ENCODE measurements around the gene DNAH3. TPM values are rescaled to one million over a fixed set of nuclear protein-coding genes. Genes with fewer than 3 reads are reported as not detected.
"Not testable (repeated sequence)": the region's sequence is repeated elsewhere in the genome, so short reads cannot be mapped to it uniquely, and the experiment has no call there.

The DNAH3 gene
- total RNA-seq, 1 donor from 2014 or later: not detected

DNA sequence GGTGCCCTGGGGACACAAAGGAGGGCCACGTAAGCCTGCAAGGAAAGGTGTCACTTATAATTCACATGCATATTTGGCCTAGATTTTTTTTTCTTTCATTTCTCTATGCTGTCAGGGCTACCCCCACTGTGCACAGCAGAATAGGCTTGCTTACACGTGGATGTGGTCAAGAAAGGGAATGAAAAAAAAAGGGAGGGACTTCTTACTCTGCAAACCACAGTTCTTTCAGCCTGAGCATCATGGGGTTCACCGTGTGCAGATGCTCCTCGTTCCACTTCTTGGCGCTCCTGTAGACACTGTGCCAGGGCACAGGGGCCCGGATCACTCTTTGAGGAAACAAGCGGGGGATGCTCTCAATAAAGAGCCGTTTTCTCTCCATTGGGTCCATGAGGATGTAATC lies 16.6 kb downstream of the DNAH3 start:
- no peaks in the 10 kb centered on the region for H3K27me3 Mint-ChIP-seq (ENCODE audit: insufficient read depth)
- H3K36me3 Mint-ChIP-seq (ENCODE audit: low read depth): no peaks in the 10 kb centered on the region

DNA sequence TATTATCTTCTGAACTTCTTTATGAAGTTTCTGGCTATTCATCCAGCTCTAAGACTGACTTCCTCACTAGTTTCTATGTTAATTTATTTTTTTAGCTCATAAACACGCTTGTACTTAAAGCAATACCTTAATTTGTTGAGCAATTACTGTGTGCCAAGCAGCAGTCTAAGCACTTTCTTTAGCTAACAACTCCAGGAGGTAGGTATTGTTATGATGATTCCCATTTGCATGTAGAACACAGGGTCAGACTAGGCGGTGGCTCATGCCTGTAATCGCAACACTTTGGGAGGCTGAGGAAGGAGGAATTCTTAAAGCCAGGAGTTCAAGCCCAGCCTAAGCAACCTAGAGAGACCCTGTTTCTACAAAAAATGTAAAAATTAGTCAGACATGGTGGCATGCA lies 19.8 kb downstream of the DNAH3 start:
- Mint-ChIP-seq H3K4me3 (no peak overlapping the region), H3K4me1 (ENCODE audit: low read depth) (no peaks in the 10 kb centered on the region), H3K36me3 (ENCODE audit: low read depth) (no peaks in the 10 kb centered on the region), H3K27me3 (ENCODE audit: insufficient read depth) (no peaks in the 10 kb centered on the region), H3K9me3 (no peaks in the 10 kb centered on the region), H3K27ac (no peak overlapping the region)
- intact Hi-C loops (cut with micrococcal nuclease): no loop called here
- no peak for DNase-seq (ENCODE audit: low spot score)

More for the DNA sequence above, 16.6 kb downstream of the DNAH3 start:
- Mint-ChIP-seq H3K27ac (no peak overlapping the region), H3K4me3 (no peak overlapping the region), H3K4me1 (ENCODE audit: low read depth) (no peaks in the 10 kb centered on the region), H3K9me3 (no peaks in the 10 kb centered on the region)
- intact Hi-C loops (cut with micrococcal nuclease): no loop called here
- no peak for DNase-seq (ENCODE audit: low spot score)

DNA sequence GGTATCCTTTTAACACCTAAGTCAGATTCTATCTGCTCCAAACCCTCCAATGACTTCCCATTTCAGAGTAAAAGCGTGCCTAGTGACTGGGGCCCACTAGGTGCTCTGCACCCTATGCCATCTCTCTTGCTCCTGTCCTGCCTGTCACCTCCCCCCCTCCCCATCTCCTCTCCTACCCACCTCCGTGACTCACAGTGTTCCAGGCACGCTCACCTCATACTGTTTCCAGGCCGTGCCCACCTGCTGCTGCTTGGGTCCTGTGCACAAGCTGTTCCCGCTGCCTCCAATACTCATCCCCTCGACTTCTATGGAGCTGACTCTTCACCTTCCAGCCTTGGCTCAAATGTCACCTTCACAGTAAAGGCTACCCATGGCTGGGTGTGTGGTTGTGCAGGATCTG lies 21.7 kb downstream of the DNAH3 start:
- H3K27ac Mint-ChIP-seq: no peak overlapping the region
- H3K36me3 Mint-ChIP-seq (ENCODE audit: low read depth): no peaks in the 10 kb centered on the region
- no peak for DNase-seq (ENCODE audit: low spot score)
- no peak overlapping the region for H3K4me3 Mint-ChIP-seq
- H3K27me3 Mint-ChIP-seq (ENCODE audit: insufficient read depth): no peaks in the 10 kb centered on the region
- intact Hi-C loops (cut with micrococcal nuclease): no loop called here
- no peaks in the 10 kb centered on the region for H3K9me3 Mint-ChIP-seq
- H3K4me1 Mint-ChIP-seq (ENCODE audit: low read depth): no peaks in the 10 kb centered on the region

DNA sequence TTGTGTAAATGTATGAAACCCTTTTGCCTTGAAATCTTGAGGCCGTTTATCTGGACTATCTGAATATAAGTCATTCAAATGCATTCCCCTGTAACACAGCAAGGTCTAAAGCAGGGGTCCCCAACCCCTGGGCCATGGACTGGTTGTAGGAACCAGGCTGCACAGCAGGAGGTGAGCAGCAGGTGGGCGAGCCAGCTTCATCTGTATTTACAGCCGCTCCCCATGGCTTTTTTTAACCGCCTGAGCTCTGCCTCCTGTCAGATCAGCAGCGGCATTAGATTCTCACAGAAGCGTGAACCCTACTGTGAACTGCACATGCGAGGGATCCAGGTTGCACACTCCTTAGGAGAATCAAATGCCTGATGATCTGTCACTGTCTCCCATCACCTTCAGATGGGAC lies 24.1 kb downstream of the DNAH3 start:
- no peaks in the 10 kb centered on the region for H3K9me3 Mint-ChIP-seq

DNA sequence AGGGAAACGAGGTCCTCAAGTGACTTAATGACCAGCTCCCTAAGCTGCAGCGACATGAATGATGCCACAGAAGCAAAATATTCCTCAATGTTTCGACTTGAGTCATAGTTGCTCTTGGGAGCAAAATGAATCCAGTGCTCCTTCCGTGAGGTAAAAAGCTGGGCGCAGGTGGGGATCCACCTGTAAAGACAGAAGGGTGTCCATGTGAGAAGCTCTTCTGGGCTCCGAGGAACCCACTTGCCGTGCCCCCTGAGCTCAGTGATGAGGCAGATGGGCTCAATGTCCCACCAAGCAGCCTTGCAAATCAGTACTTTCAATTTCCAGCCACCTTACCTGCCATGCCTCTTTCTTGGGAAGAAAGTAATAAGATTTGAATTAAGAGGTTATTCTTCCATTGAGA lies 25.5 kb downstream of the DNAH3 start:
- no peak for DNase-seq (ENCODE audit: low spot score)
- Mint-ChIP-seq H3K9me3 (no peaks in the 10 kb centered on the region), H3K4me3 (no peak overlapping the region), H3K27me3 (ENCODE audit: insufficient read depth) (no peaks in the 10 kb centered on the region), H3K4me1 (ENCODE audit: low read depth) (no peaks in the 10 kb centered on the region), H3K27ac (no peak overlapping the region), H3K36me3 (ENCODE audit: low read depth) (no peaks in the 10 kb centered on the region)
- intact Hi-C loops (cut with micrococcal nuclease): no loop called here

More for the DNA sequence above, 24.1 kb downstream of the DNAH3 start:
- no peaks in the 10 kb centered on the region for H3K4me1 Mint-ChIP-seq (ENCODE audit: low read depth)
- H3K27me3 Mint-ChIP-seq (ENCODE audit: insufficient read depth): no peaks in the 10 kb centered on the region
- H3K4me3 Mint-ChIP-seq: no peak overlapping the region
- intact Hi-C loops (cut with micrococcal nuclease): no loop called here
- H3K36me3 Mint-ChIP-seq (ENCODE audit: low read depth): no peaks in the 10 kb centered on the region
- DNase-seq (ENCODE audit: low spot score): no peak
- no peak overlapping the region for H3K27ac Mint-ChIP-seq

DNA sequence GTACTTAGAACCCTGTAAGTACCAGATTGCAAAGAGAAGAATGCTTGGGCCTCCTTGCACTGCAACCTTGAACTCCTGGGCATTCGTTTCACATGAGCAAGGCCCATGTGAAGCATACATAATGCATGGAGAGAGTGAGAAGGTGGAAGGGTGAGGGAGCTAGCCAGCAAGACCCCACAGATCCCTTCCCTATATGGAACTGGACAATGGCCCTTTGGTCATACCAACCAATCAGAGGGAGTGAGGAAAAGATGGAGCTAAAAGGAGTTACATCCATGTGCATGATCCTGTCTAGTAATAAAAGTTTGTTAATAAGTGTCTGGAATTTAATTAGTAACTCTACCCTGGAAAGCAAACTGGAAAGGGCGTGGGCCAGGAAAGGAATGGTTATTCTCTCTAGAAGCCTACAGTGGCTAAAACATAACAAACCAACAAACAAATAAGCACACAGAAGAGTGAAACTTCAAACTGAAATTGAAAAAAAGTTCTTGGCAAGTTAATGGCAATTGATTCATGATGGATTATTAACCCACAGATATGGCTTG lies 29.6 kb downstream of the DNAH3 start:
- intact Hi-C loops (cut with micrococcal nuclease): no loop called here
- Mint-ChIP-seq H3K27ac (no peak overlapping the region), H3K4me1 (ENCODE audit: low read depth) (peaks cover 5% of the 10 kb centered on the region), H3K9me3 (peaks cover 9% of the 10 kb centered on the region), H3K4me3 (no peak overlapping the region), H3K27me3 (ENCODE audit: insufficient read depth) (no peaks in the 10 kb centered on the region), H3K36me3 (ENCODE audit: low read depth) (peaks cover 2% of the 10 kb centered on the region)
- DNase-seq (ENCODE audit: low spot score): no peak

DNA sequence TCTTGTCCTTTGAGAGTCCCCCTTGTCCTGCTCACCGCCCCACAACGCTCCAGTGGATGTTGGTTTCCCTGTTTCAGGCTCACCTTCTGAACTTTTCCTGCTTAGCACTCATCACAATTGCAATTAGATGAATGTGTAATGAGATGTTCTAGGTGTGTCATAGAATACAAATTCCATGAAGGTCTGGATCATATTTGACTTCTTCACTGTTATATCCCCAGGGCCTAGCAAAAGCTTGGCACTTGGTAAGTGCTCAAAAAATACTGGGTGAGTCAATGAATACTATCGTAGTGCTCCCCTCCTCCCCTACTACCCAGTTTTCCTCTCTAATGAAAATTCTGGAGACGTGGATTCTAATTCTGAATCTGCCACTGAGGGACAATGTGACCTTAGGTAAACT lies 33.1 kb downstream of the DNAH3 start:
- Mint-ChIP-seq H3K9me3 (peaks cover 9% of the 10 kb centered on the region), H3K27ac (no peak overlapping the region), H3K4me3 (no peak overlapping the region), H3K4me1 (ENCODE audit: low read depth) (peaks cover 5% of the 10 kb centered on the region), H3K36me3 (ENCODE audit: low read depth) (peaks cover 2% of the 10 kb centered on the region), H3K27me3 (ENCODE audit: insufficient read depth) (no peaks in the 10 kb centered on the region)
- intact Hi-C loops (cut with micrococcal nuclease): no loop called here
- no peak for DNase-seq (ENCODE audit: low spot score)

DNA sequence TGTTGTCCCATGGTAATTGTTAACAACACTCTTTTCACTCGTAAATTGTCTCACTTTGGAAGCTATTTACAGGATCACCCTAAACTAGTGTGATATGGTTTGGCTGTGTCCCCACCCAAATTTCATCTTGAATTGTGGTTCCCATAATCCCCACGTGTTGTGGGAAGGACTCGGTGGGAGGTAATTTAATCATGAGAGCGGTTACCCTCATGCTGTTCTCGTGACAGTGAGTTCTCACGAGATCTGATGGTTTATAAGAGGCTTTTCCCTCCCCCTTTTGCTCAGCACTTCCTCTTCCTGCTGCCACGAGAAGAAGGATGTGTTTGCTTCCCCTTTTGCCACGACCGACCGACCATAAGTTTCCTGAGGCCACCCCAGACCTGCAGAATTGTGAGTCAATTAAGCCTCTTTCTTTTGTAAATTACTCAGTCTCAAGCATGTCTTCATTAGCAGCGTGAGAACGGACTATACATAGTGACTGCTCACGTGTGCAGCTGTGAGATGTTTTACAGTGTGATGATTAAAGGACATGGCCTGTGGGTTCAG lies 34.4 kb downstream of the DNAH3 start:
- H3K27me3 Mint-ChIP-seq (ENCODE audit: insufficient read depth): no peaks in the 10 kb centered on the region
- peaks cover 2% of the 10 kb centered on the region for H3K36me3 Mint-ChIP-seq (ENCODE audit: low read depth)
- H3K27ac Mint-ChIP-seq: no peak overlapping the region
- peaks cover 5% of the 10 kb centered on the region for H3K4me1 Mint-ChIP-seq (ENCODE audit: low read depth)
- peak overlapping the region; percentile 71 for H3K4me3 Mint-ChIP-seq
- intact Hi-C loops (cut with micrococcal nuclease): no loop called here
- peaks cover 9% of the 10 kb centered on the region for H3K9me3 Mint-ChIP-seq
- no peak for DNase-seq (ENCODE audit: low spot score)

DNA sequence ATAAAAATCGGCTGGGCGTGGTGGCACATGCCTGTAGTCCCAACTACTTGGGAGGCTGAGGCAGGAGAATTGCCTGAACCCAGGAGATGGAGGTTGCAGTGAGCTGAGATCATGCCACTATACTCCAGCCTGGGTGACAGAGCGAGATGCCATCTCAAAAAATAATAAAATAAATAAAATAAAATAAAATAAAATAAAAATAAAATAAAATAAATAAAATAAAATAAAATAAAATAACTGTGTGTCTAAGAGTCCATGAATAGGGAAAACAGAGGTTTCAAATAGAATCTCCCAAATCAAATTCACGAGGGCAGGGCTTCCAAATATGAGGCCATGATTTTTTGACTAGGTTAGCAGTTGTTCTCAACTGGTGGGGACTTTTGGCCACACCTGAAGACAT lies 35.1 kb downstream of the DNAH3 start:
- H3K4me1 Mint-ChIP-seq (ENCODE audit: low read depth); intact Hi-C loops (cut with micrococcal nuclease); H3K27ac Mint-ChIP-seq; H3K27me3 Mint-ChIP-seq (ENCODE audit: insufficient read depth); H3K4me3 Mint-ChIP-seq; H3K9me3 Mint-ChIP-seq; H3K36me3 Mint-ChIP-seq (ENCODE audit: low read depth); DNase-seq (ENCODE audit: low spot score): not testable (repeated sequence)

DNA sequence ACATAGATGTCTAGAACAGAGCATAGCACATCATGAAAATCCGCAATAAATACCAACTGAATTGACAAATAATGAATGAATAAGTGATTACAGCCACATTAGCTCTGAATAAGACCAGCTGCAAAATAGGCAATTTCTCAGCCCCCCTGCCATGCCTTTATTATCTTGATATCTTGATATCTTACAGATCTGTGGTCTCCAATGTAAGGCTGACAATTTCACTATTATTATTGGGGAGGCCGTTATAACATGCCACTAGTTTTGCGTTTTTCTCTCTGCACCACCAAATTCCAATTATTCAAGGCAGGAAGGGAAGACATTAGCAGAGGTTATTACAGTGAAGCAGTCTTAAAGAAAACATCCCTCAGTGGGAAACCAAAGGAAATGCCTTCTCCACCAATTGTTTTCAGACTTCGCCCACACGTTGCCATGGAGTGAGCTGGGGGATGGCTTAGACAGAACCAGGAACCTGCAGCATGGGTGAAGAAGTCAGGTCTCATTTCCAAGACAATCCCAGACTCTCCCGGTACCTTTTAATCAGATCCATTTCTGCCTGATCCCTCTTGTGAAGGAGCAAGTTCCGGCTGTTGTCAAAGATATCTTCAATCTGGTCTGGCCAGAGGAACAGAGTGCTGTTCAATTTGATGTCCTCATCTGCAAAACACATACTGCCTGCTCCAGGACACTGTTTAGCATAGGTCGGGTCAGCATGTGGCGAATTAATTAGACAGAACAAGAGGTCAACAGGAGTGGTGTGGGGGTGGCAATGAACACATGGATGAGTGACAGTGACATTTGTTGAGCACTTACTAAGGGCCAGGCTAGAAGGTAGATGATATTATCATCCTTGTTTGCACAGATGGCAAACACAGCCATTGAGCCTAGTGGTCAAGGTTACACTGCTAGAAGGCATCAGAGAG lies 46.4 kb downstream of the DNAH3 start:
- H3K9me3 Mint-ChIP-seq: no peaks in the 10 kb centered on the region
- DNase-seq (ENCODE audit: low spot score): no peak
- H3K4me1 Mint-ChIP-seq (ENCODE audit: low read depth): no peaks in the 10 kb centered on the region
- H3K36me3 Mint-ChIP-seq (ENCODE audit: low read depth): no peaks in the 10 kb centered on the region
- H3K4me3 Mint-ChIP-seq: no peak overlapping the region
- intact Hi-C loops (cut with micrococcal nuclease): no loop called here
- peaks cover 12% of the 10 kb centered on the region for H3K27me3 Mint-ChIP-seq (ENCODE audit: insufficient read depth)
- H3K27ac Mint-ChIP-seq: no peak overlapping the region

DNA sequence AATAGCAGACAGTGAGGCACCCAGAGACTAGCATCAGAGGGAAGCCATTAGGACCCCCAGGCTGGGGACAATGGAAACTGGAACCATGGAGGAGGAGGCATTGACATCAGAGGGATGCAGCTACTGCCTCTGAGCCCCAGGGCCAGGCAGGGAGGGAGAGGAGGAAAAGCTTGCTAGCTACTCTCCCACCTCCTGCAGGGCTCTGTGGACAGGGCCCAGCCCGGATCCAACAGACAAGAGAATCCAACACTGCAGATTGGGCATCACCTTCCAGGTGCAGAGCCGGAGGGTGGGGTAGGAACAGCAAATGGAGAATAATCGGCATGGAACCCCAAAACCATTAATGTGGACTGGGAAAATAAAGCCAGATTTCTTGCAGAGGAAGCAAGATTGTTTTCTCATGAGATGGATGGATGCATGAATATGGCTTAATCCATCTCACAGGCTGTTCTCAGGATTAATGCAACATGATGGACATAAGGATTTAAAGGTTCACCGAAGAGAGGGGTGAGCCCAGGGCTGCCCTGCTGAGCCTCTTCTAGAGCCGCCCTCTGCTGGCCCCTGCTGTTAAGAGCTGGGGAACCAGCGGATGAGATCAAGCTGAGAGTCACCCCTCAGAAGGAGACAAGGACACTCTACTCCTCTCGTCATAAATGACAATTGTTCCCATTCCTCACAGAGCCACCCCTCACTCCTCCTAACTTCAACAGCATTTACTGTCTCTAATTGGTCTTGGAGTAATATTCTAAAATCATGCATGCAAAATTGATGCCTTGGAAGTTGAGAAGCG lies 48.8 kb downstream of the DNAH3 start:
- intact Hi-C loops (cut with micrococcal nuclease): no loop called here
- Mint-ChIP-seq H3K27me3 (ENCODE audit: insufficient read depth) (peaks cover 16% of the 10 kb centered on the region), H3K9me3 (no peaks in the 10 kb centered on the region), H3K4me3 (no peak overlapping the region), H3K27ac (no peak overlapping the region), H3K36me3 (ENCODE audit: low read depth) (no peaks in the 10 kb centered on the region), H3K4me1 (ENCODE audit: low read depth) (no peaks in the 10 kb centered on the region)
- no peak for DNase-seq (ENCODE audit: low spot score)

DNA sequence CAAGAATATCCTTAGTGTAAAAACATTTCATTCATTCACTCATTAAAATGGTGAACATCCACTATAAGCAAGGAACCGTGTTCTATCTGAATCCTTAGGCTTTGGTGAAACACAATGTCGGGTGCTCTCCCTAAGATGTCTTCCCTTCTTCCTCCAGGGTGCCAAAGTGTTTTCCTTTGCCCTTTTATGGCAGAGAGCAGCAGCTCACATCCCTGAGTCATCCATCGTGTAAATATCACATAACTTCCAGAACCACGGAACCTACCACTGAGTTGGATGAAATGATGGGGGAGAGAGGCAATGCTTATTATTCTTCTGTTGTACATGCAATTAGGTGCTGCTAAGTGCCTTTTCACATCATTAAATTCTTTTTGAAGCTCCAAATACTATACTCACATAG lies 50.2 kb downstream of the DNAH3 start:
- Mint-ChIP-seq H3K9me3 (no peaks in the 10 kb centered on the region), H3K27ac (no peak overlapping the region), H3K4me1 (ENCODE audit: low read depth) (no peaks in the 10 kb centered on the region), H3K27me3 (ENCODE audit: insufficient read depth) (peaks cover 23% of the 10 kb centered on the region), H3K36me3 (ENCODE audit: low read depth) (no peaks in the 10 kb centered on the region), H3K4me3 (no peak overlapping the region)
- intact Hi-C loops (cut with micrococcal nuclease): no loop called here
- no peak for DNase-seq (ENCODE audit: low spot score)

DNA sequence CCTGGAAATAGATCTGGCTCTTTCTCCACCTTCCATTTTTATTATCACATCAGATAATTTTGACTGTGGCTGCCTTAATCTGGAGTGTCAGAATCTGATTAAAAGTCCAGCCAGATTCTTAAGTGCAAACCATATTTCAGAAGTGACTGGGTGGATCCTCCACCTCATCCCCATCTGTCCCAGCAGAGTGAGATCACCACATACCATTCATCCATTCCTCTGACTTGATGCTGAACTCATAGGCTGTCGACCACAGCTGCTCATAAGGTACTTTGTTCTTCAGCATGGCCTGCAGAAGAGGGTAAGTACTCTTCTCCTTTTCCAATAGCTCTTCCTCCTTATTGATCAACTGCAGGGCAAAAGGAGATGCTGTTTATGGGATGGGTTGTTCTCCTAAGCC lies 53.5 kb downstream of the DNAH3 start:
- Mint-ChIP-seq H3K36me3 (ENCODE audit: low read depth) (no peaks in the 10 kb centered on the region), H3K27me3 (ENCODE audit: insufficient read depth) (peaks cover 19% of the 10 kb centered on the region), H3K27ac (no peak overlapping the region), H3K9me3 (no peaks in the 10 kb centered on the region), H3K4me1 (ENCODE audit: low read depth) (no peaks in the 10 kb centered on the region), H3K4me3 (no peak overlapping the region)
- no peak for DNase-seq (ENCODE audit: low spot score)
- intact Hi-C loops (cut with micrococcal nuclease): no loop called here
